ENCODE data around the gene ZSCAN32. TPM values are rescaled to one million over a fixed set of nuclear protein-coding genes. Genes with fewer than 3 reads are reported as not detected.
A peak's percentile ranks its signal among the peaks of the same experiment; 100 is the strongest.

The ZSCAN32 gene
- 10 to 100 TPM; 17.0 to 22.7 (median 18.7) TPM for polyA plus RNA-seq (ENCODE audit: insufficient read length in 3 of 3)

DNA sequence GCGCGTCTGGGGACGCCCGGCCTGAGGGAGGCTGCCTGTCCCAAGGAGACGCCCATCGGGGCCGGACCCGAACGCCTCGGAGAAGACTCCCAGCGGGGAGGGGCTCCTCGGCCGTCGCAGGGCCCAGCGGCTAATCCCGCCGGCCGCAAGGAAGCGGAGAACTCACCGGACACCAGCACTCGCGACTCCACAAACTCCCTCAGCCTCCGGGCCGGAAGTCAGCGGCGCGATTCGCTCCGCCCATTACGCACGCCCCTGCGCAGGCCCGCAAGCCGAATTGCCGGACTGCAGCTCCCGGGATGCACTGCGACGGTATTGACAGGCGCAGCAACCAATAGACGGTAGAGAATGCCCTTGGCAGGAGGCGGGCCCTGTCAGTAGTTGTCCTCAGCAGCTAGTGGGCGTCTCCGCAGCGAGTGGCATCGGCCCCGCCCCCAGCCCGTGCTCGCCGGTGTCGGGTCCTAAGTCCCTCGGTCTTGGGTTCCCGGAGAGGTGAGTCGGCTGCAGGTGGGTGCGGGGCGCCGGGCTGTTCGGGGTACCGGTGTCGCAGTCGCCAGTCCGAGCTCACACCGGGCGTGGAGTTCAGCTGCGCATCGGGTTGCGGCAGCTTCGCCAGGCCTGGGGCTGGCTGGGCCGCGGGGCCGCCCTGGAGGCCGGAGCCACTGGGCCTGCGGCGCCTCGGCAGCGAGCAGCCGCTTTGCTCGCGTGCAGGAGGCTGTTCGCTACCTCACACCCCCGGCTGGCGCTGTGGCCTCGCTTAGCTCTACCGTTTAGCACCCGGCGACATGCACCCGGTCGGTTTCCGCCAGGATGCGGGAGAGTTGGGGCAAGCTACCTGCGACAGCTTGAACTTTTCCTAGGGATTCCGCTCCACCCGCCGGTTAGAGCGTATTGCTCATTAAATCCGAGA, at the start of gene ZSCAN32, which contains the start of gene ZNF174:
ZSCAN32 (minus strand) TSS at position 226 of the 910 bp plus-strand sequence. CDS start 3,447 bp downstream, outside the sequence.
ZNF174 (plus strand) TSS at position 437 of the 910 bp plus-strand sequence. CDS start 790 bp downstream, outside the sequence.
- DNase-seq (ENCODE audit: low read depth in 3 of 3, low spot score in 2 of 3) = peak; percentile 96 to 97 (median 97)

DNA sequence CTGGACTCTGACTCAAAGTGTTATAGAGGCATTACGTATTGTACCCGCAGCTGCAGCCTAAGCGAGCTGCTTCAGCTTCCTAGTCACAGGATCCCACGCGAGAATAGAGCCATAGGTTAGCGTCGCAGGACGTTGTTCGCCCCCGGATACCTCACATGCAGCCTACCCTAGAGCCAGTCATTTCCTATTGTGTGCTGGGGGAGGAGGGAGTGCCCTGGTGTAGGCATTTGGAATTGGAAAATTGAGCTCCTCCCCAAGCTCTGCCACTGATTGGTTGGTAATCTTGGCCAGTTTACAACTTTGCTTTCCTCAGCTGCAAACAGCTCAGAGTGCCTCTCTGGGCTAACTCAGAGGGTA, 43.2 kb upstream of the ZSCAN32 start:
- DNase-seq (ENCODE audit: low read depth in 3 of 3, low spot score in 2 of 3) = no peak

DNA sequence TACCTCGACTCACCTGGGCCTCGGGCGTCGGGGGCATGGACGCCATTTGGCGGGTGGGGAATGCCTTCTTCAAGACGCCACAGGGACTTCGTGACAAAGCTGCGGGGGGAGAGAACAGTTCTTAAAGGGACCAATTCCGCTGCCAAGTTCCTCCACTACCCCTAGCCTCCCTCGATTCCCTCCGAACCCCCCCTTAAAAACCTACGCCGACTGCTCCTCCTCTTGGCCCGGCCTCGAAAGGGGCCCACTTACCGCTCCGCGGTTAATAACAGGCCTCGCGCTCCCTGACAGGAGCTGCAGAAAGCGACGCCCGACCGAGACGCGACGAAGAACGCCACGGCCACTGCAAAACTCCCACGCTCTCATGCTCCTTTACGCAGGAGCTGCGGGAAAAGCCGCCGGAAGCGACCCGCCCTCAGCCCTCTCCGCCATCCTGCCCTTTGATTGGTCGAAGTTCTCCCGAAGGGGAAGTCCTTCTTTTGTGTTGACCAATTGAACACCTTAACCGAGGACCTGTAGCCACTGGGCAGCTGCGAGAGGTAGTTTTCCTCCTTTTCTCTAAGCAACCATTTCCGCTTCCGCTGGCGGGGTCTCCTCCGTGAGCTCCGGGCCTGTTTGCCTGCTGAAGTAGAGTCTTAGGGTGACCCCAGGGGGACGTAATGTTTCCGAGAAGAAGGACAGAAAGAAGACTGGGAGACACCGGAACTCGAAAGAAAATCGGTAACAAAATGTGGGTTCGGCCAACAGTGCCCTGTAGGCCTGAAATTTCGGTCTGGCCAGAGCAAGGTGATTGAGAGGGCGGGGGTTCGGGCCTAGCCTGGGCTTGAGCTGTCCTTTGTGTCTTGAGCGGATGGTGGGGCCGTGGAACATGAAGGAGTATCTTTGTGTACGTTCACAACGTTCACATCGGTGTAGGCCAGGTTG, 42.6 kb upstream of the ZSCAN32 start, which contains the start of the genes NAA60 and ZNF597:
NAA60 (plus strand) TSS at position 573 of the 924 bp plus-strand sequence. CDS start 32,548 bp downstream, outside the sequence.
ZNF597 (minus strand) TSS at position 397 of the 924 bp plus-strand sequence; CDS start at position 46, 351 bp downstream.
- DNase-seq (ENCODE audit: low read depth in 3 of 3, low spot score in 2 of 3) = peak in 1 of 3 donors; percentile 82

DNA sequence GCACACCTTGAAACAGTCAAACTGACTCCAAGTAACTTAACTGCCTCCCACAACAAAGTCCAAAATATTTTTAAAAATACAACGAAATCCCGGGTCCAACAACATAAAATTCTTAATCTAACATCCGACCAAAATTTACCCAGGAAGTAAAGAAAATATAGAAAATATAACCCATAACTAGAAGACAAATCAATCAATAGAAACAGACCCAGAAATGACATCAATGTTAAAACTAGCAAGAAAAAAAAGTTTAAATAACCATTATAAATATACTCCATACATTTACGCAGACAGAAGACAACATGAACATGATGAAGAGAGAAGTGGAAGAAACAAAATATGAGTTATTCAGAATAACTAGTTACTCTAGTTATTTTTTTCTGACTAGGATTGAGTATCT, 38.8 kb upstream of the ZSCAN32 start:
- DNase-seq (ENCODE audit: low read depth in 3 of 3, low spot score in 2 of 3) = no peak

DNA sequence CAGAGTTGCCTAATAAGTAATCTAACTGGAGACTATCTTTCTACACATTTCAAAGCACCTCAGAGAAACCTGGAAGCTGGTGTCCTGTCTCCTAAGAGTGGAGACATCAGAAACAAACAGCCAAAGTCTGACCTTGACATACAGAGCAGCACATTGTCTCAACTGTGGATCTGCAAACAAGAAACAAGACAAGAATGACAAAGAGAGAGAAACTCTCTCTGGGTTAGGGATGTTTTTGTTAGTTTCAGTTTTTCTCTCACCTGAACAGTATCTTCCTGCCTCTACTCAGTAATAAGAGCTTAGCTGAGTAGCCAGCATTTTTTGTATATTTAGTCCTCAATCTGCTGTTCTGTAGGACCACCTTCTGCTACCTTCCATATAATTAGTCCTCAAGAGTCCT, 33.6 kb upstream of the ZSCAN32 start:
- DNase-seq (ENCODE audit: low read depth in 3 of 3, low spot score in 2 of 3) = no peak

DNA sequence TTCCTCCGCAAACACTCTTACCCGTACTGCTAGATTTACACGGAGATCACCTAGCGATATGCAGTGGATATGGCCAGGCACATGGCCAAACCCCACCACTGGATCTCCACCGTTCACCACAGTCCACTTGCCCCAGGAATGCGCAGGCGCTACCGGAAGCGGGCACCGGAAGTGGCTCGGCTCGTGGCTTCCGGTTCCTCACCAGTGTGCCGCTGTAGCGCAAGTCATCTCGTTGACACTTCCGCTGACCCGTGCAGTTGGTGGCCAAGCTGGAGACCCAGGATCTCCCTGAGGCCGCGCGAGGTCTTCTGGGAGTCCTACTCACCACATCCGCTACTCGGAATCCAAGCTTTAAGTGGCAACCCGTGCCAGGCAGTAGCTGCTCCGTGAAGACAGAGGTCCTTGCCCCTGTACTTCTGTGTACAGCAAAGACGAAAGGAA, 31.0 kb upstream of the ZSCAN32 start:
- DNase-seq (ENCODE audit: low read depth in 3 of 3, low spot score in 2 of 3) = no peak

DNA sequence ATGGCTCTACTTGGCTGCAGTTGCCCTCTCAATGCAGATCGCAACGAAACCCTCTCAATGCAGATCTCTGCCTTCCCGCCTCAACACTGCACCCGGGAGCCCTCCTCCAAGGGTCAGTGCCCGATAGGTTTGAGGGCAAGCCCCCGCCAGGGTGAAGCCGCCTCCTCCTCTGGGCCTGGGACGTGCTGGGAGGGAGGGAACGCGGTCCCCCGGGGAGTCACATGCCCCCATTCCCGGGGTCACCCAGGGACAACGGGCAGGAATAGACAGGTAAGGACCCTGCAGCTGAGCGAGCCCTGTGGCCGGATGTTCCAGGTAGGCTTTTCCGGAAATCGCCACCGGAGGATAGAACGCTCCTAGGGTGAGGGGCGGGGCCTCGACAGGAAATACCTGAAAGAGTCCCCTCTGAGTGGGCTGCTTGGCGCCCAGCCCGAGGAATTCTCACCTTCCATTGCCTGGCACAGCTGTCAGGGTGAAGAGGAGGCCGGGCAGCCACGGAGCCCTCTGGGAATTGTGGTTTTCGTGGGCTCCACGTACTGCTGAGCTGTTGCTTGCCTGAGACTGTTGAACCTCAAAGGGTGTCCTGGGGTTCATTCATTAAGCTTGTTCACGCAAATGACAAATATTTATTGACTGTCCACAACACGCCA, 13.1 kb upstream of the ZSCAN32 start:
- no peak for DNase-seq (ENCODE audit: low read depth in 3 of 3, low spot score in 2 of 3)

DNA sequence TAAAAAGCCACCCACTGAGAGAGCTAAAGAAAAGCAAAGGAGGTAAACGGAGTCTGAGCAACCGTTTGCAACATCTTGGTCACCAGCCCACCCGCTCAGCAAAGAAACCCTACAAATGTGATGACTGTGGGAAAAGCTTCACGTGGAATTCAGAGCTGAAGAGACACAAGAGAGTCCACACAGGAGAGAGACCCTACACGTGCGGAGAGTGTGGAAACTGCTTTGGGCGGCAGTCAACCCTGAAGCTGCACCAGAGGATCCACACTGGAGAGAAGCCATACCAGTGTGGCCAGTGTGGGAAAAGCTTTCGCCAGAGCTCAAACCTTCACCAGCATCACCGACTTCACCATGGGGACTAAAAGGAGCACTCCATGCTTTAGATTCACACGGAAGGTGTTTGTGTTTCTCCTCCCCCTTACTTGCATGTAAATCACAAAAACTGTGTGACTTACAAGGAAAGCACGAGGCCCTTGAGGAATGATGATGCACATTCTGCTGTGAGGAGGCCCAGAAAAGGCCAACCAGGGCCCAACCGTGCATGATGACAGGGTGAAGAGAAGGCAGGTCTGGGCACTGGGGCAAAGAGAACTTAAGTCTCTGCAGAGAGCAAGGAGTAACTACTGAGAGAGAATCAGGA, 7.9 kb upstream of the ZSCAN32 start:
- no peak for DNase-seq (ENCODE audit: low read depth in 3 of 3, low spot score in 2 of 3)

DNA sequence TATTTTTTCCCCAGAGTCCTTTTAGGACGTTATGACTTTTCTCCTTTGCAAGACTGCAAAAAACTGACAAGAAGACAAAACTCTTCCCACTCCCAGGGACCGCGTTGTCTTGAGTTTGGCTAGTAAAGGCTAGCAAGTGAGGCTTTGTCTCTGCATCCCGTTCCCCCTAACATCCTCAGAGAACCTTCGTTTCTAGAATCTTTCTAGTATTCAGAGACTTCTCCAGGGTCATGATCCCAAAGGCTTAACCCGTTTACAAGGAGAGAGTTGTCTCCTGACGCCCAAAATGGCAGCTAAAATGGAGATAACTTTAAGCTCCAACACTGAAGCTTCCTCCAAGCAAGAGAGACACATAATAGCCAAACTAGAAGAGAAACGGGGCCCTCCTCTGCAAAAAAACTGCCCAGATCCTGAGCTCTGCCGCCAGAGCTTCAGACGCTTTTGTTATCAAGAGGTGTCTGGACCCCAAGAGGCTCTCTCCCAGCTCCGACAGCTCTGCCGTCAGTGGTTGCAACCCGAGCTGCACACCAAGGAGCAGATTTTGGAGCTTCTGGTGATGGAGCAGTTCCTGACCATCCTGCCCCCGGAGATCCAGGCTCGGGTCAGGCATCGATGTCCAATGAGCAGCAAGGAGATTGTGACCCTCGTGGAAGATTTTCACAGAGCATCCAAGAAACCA, 1.1 kb upstream of the ZSCAN32 start:
- no peak for DNase-seq (ENCODE audit: low read depth in 3 of 3, low spot score in 2 of 3)

DNA sequence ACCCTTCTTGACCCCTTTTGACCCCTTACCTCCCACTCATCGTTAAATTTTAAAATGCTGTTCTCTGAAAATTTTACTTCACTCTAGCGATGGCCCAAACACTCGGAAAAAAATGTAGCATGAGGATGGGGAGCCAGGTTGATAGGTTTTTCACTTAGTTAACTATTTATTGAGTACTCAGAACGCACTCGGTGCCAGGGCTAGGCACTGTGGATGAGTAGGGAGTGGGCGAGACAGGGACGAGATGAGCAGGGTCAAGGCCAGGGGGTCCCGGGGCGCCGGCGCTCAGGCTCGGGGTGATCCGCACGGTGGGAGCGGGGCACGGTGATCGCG, 392 bp downstream of the ZSCAN32 start:
- no peak for DNase-seq (ENCODE audit: low read depth in 3 of 3, low spot score in 2 of 3)

DNA sequence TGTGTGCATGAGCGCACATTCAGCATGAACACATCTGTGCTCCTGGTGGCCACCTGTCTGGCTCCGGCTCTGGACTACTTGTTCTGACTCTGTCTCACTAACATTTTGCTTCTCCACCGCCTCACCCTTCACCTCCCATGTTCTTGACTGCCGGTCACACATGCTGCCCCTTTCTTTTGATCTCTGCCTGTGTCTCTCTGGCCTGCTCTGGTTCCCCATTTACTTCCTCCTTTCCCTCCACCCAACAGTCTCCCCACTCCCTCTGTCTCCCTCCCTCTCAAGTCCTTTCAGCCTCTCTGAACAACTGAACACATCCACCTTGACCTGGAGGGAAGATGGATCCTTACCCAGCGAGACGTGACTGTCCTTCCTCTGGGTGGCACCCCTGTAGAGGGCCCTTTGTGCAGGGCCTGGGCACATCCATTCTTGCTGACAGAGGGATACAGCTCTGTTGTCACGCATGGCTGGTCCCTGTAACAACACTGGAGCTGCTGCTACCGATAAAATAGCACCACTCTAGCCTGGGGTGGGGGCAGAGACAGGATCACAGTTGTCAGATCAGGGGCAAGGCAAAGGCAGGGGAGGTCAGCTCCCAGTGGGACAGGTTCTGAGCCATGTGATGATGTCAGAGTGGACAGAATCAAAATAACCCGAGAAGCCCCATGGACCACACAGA, 11.0 kb downstream of the ZSCAN32 start:
- no peak for DNase-seq (ENCODE audit: low read depth in 3 of 3, low spot score in 2 of 3)

DNA sequence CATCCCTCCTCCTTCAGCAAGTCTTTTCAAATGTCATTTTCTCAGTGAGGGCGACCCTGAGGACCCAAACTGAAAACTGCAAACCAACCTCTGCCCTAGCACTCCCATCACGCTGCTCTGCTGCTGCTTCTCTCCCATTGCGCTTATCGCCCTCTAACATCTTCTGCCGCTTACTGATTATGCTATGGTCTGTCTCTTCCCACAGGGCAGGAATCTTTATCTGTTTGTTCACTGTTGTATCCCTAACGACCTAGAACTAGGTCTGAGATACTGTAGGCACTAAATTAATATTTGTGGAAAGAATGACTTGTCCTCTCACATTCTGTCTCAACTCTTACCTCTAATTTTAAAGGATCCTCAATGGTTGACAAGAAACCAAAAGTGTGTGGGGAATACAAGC, 12.5 kb downstream of the ZSCAN32 start:
- no peak for DNase-seq (ENCODE audit: low read depth in 3 of 3, low spot score in 2 of 3)

DNA sequence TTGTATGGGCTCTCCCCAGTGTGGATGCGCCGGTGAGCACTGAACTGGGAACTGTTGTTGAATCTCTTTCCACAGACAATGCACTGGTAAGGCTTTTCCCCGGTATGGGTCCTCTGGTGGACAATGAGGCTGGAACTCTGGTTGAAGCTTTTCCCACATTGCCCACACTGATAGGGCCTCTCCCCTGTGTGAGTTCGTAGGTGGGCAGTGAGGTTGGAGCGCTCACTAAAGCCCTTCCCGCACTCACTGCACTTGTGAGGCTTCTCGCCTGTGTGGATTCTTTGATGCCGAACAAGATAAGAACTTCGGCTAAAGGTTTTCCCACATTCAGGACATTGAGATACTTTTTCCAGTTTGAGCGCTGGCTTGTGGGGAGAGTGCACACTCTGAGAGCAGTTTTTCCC, 17.8 kb downstream of the ZSCAN32 start:
- DNase-seq (ENCODE audit: low read depth in 3 of 3, low spot score in 2 of 3) = no peak

DNA sequence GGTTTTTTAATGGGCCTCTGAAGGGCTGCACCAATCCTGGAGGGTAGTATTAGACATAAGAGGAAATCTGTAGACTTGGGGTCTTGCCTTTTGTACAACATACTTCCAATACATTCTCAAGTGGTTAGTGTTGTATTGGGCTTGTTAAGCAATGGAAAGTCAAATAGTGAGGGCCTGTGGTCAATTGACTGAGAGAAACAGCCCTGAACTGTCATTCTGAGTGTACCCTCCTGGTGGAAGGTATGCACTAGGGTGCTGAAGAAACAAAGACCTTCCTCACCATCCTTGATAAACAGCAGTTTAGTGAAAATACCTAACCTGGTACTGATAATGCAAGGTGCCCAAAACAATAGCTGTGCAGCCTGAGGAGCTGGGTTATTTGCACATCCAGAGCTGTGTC, 22.9 kb downstream of the ZSCAN32 start:
- DNase-seq (ENCODE audit: low read depth in 3 of 3, low spot score in 2 of 3) = no peak

DNA sequence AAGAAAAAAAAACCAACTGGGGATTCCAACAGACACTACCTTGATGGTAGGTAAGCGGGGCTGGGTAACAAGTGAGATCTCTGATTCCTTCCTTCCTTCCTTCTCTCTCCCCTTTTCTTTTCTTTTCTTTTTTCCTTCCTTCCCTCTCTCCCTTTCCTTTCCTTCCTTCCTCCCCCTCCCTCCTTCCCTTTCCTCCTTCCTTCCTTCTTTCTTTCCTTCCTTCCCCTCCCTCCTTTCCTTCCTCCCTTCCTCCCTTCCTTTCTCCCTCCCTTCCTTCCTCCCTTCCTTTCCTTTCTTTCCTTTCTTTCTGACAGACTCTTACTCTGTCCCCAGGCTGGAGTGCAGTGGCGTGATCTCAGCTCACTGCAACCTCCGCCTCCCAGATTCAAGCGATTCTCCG, 25.1 kb downstream of the ZSCAN32 start:
- DNase-seq (ENCODE audit: low read depth in 3 of 3, low spot score in 2 of 3) = no peak

DNA sequence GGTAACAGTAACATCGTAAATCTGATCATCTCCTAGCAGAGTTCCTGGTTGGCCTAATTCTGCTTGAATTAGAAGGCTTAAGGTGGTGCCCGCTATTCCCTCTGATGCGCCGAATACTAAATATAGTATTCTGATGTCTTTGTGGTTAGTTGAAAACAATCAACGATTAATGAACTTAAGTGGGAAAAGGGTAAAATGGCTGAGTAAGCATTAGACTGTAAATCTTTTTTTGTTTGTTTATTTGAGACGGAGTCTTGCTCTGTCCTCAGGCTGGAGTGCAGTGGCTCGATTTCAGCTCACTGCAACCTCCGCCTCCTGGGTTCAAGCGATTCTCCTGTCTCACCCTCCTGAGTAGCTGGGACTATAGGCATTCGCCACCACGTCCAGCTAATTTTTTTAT, 31.7 kb downstream of the ZSCAN32 start:
- DNase-seq (ENCODE audit: low read depth in 3 of 3, low spot score in 2 of 3) = no peak

DNA sequence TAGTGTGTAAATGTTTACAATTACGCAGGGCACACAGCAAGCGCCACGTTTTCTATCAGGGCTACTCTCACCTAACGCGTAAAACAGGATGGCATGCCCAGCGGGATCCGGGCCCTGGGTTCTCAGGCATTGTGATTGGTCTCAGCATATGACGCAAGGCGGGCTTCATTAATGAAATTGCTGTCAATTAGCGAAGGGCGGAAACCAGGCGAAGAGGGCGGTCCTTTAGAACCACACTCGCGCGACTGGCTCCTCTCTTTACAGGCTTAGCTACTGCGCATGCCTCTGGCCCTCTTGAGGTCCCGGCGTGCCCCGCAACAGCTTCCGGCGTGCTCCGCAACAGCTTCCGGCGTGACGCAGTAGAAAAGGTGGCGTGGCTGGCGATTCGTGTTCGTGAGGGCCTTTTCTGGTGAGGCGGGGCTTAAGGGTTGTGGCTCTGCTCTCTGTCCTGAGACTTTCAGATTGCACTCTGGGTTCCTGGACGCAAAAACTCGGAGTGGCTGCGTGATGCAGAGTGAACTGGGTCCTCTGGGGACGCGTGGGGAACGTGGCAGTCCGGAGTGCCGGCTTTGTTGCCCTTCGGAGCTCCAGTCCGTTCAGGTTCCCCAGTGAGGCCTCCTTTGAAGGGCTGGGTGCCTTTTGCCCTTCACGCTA, 35.9 kb downstream of the ZSCAN32 start:
- DNase-seq (ENCODE audit: low read depth in 3 of 3, low spot score in 2 of 3) = peak; percentile 50 to 70 (median 56)

DNA sequence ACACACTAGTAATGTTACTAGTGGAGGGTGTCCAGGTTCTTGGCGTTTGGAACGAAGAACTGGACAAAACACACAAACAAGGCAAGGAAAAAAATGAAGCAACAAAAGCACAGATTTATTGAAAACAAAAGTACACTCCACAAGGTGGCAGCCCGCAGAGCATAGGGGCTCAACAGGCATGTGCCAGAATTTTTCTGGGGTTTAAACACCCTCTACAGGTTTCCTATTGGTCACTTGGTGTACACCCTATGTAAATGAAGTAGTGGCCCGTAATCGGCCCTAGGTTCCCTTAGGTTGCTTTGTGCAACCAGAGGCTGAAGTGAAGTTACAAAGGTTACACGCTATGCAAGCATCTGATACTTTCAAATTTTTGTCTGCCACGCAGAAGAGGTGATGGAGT, 37.0 kb downstream of the ZSCAN32 start:
- no peak for DNase-seq (ENCODE audit: low read depth in 3 of 3, low spot score in 2 of 3)
